Skeletal muscle tissue (tissue), 4 donors: ENCODE measurements around the gene UNC13C. TPM values are rescaled to one million over a fixed set of nuclear protein-coding genes. Genes with fewer than 3 reads are reported as not detected.

ENCODE experiments used
- H3K27ac ChIP-seq: one replicate; pipeline ENCODE4 v1.7.0; 2013; ENCODE audit warnings: mild to moderate bottlenecking, low read depth, low read length, inconsistent platforms
- H3K27me3 ChIP-seq, 3 donors: one replicate each; pipeline ENCODE4 v1.7.0; 2013; ENCODE audit warnings: low read length in 3 of 3; ENCODE audit not compliant: control insufficient read depth in 3 of 3, insufficient read depth in 3 of 3
- H3K36me3 ChIP-seq, 3 donors: one replicate each; pipeline ENCODE4 v1.7.0; 2013; ENCODE audit warnings: low read length in 3 of 3; ENCODE audit not compliant: control insufficient read depth in 3 of 3, insufficient read depth in 3 of 3
- H3K4me1 ChIP-seq, 3 donors: one replicate each; pipeline ENCODE4 v1.7.0; 2013; ENCODE audit warnings: low read length in 3 of 3, mild to moderate bottlenecking in 3 of 3; ENCODE audit not compliant: control insufficient read depth in 3 of 3, insufficient read depth in 3 of 3
- H3K4me3 ChIP-seq, 3 donors: one replicate each; pipeline ENCODE4 v1.7.0; 2013; ENCODE audit warnings: low read length in 3 of 3
- H3K9ac ChIP-seq, 3 donors: one replicate each; pipeline ENCODE4 v1.7.0; 2013; ENCODE audit warnings: low read length in 3 of 3, mild to moderate bottlenecking in 3 of 3, moderate library complexity in 2 of 3, low read depth in 1 of 3
- H3K9me3 ChIP-seq, 3 donors: one replicate each; pipeline ENCODE4 v1.7.0; 2013; ENCODE audit warnings: low read length in 3 of 3; ENCODE audit not compliant: control insufficient read depth in 3 of 3
- total RNA-seq: library from RNA; depleted of rRNA; stranded (reverse); fragments of >200 nt; gene quantifications from one replicate; pipeline ENCODE4 v1.2.3, GENCODE V29; 2014
- donor health status: Osteomylitis.

The UNC13C gene
- total RNA-seq, 1 donor from 2014 or later = 3.1 TPM

DNA sequence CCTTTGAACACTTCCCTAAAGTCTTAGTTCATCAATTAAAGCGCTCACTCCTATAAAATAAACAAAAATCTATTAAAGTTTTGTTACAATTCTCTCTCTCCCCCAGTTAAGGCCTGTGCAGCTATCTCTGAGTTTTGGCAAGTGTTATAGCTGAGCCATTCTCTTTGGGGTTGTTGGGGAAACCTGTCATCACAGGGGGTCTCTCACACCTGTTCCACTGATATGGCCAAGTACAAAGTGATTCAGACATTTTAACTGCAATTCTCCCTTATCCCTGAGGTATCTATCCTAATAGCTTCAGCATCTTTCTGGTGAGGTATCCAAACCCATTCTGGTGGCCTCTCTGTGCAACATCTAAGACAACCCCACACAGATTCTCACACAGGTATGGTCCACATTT lies 116.4 kb downstream of the UNC13C start:
- no peak overlapping the region for H3K4me3 ChIP-seq
- H3K27me3 ChIP-seq = no peaks in the 10 kb centered on the region
- no peaks in the 10 kb centered on the region for H3K9me3 ChIP-seq
- H3K4me1 ChIP-seq = no peaks in the 10 kb centered on the region
- H3K36me3 ChIP-seq = no peaks in the 10 kb centered on the region
- no peak overlapping the region for H3K27ac ChIP-seq
- H3K9ac ChIP-seq = no peak overlapping the region

DNA sequence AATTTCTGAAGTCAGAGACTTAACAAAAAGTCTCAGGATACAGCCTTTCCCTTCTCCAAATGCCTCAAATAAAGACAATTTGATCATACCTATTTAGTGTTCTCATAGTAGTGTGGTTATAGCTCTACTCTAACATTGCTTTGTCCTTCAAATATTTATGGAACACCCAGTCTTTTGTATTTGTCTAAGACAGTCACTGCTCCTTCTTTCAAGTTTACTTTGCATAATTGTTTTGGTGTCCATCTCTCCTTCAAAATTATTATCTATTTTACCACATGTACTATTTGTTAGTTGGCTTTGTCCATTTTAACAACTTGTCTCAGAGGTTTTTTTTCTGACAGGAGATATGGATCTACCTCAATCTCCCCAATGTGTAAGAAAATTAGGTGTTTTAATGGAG lies 118.8 kb downstream of the UNC13C start:
- H3K9ac ChIP-seq = no peak overlapping the region
- H3K4me3 ChIP-seq = no peak overlapping the region
- H3K36me3 ChIP-seq = no peaks in the 10 kb centered on the region
- no peak overlapping the region for H3K27ac ChIP-seq
- no peaks in the 10 kb centered on the region for H3K27me3 ChIP-seq
- H3K4me1 ChIP-seq = no peaks in the 10 kb centered on the region
- H3K9me3 ChIP-seq = no peaks in the 10 kb centered on the region

DNA sequence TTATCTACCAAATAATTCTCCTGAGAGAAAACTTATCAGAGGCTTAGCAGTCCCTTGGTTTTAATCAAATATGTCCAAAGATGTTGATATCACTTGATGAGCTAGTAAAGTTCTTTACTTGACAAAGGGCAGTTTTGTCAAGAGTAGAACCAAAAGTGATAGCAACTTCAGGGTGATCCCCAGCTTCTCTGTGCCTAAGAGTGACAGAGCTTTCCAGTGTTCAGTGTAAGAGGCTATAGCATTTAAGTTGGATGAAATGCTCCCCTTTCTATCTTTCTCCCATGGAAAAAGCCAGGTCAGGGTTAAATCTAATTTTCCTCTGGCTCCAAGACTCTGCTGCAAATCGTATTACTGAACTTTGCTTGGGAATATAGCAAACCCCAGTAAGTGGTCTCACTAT lies 120.8 kb downstream of the UNC13C start:
- Histone ChIP-seq H3K4me1 (peaks cover 0 to 6% (median 0%) of the 10 kb centered on the region in 3 donors), H3K27me3 (no peaks in the 10 kb centered on the region), H3K4me3 (no peak overlapping the region), H3K9ac (no peak overlapping the region), H3K36me3 (no peaks in the 10 kb centered on the region), H3K9me3 (no peaks in the 10 kb centered on the region), H3K27ac (no peak overlapping the region)

DNA sequence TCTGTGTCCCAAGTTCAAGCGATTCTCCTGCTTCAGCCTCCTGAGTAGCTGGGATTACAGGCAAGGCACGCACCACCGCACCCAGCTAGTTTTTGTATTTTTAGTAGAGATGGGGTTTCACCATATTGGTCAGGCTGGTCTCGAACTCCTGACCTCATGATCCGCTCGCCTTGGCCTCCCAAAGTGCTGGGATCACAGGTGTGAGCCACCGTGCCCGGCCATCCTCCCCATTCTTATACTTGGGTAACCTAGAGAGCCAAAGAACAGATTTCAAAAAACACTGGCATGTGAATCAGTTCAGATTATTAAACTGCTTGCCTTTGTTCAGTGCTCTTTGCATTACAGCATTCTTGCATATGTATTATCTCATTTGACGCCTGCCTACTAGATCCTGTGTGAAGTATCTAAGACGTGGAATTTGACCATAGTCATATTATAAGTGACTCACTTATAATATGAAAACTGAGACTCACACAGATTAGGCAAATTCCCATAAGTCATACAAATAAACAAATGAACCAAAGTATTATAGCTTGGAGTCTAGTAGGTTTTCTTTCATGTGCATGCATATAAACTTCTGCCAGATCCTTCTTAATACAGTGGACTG lies 123.5 kb downstream of the UNC13C start:
- Histone ChIP-seq H3K4me1 (peaks cover 0 to 6% (median 0%) of the 10 kb centered on the region in 3 donors), H3K27me3 (no peaks in the 10 kb centered on the region), H3K27ac (no peak overlapping the region), H3K9ac (no peak overlapping the region), H3K36me3 (no peaks in the 10 kb centered on the region), H3K4me3 (no peak overlapping the region), H3K9me3 (no peaks in the 10 kb centered on the region)

DNA sequence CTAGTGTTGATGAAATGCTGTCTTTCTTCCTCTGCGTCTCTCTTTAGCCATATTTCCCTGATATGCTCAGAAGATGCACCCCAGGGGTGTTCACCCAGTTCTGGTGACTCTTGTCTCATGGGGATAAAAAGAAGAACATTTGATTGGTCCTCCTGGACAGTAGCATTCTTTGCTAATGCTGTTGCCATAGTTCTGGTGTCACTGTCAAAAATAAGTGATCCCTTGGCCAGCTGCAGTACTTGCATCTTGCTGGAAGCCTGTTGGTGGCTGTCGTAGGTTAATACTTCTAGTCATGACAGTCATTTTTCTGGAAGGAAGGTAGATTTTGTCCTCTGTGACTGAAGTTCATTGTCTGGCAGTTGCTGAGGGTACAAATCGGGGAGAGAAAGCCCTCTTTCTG lies 124.5 kb downstream of the UNC13C start:
- Histone ChIP-seq H3K4me1 (peaks cover 0 to 6% (median 0%) of the 10 kb centered on the region in 3 donors), H3K9me3 (no peaks in the 10 kb centered on the region), H3K4me3 (no peak overlapping the region), H3K9ac (no peak overlapping the region), H3K27me3 (no peaks in the 10 kb centered on the region), H3K27ac (no peak overlapping the region), H3K36me3 (no peaks in the 10 kb centered on the region)

DNA sequence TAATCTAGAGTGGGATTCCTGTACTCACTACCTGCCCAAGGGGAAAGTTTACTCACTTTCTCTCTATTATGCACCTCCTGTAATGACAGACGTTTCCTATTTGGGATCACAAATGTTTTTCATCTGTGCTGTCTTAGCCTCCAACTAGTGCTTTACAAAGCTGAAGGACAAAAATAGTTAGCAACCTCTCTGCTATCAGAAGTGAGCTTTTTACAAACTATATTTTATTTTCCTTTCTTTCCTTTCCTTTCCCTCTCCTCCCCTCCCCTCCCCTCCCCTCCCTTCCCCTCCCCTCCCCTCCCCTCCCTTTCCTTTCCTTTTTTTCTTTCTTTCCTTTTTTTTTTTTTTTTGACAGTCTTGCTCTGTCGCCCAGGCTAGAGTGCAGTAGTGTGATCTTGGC lies 130.8 kb downstream of the UNC13C start:
- Histone ChIP-seq H3K4me1 (no peaks in the 10 kb centered on the region), H3K9ac (no peak overlapping the region), H3K9me3 (no peaks in the 10 kb centered on the region), H3K27me3 (no peaks in the 10 kb centered on the region), H3K4me3 (no peak overlapping the region), H3K27ac (no peak overlapping the region), H3K36me3 (no peaks in the 10 kb centered on the region)

DNA sequence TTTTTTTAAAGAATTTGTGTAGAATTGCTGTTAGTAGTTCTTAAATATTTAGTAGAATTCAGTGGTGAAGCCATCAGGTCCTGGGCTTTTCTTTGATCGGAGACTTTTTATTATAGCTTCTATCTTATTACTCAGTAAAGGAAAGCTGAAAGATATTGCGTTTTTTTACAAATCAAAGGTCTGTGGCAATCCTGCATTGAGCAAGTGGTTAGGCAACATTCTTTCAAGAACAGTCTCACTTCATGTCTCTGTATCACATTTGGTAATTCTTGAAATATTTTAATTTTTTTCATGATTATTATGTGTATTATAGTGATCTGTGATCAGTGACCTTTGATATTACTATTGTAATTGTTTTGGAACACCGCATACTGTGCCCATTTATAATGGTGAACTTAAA lies 140.8 kb downstream of the UNC13C start:
- H3K36me3 ChIP-seq = no peaks in the 10 kb centered on the region

DNA sequence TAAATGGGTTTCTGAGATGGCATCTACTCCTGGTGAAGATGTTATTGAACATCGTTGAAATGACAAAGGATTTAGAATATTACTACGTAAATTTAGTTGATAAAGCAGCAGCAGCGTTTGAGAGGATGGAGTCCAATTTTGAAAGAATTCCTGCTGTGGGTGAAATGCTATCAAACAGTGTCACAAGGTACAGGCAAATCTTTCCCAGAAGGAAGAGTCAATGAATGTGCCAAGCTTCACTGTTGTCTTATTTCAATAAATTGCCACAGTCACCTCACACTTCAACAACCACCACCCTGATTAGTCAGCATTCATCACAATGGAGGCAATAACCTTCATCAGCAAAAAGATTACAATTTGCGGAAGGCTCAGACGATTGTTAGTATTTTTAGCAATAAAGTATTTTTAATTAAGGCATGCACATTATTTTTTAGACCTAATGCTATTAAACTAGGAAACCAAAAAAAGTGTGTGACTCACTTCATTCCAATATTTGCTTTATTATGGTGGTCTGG lies 142.8 kb downstream of the UNC13C start:
- H3K4me1 ChIP-seq = no peaks in the 10 kb centered on the region
- no peak overlapping the region for H3K27ac ChIP-seq
- no peaks in the 10 kb centered on the region for H3K36me3 ChIP-seq
- H3K9me3 ChIP-seq = no peaks in the 10 kb centered on the region
- H3K4me3 ChIP-seq = no peak overlapping the region
- H3K9ac ChIP-seq = no peak overlapping the region
- H3K27me3 ChIP-seq = no peaks in the 10 kb centered on the region

More for the DNA sequence above, 140.8 kb downstream of the UNC13C start:
- Histone ChIP-seq H3K9me3 (no peaks in the 10 kb centered on the region), H3K4me1 (no peaks in the 10 kb centered on the region), H3K4me3 (no peak overlapping the region), H3K27me3 (no peaks in the 10 kb centered on the region), H3K27ac (no peak overlapping the region), H3K9ac (no peak overlapping the region)

DNA sequence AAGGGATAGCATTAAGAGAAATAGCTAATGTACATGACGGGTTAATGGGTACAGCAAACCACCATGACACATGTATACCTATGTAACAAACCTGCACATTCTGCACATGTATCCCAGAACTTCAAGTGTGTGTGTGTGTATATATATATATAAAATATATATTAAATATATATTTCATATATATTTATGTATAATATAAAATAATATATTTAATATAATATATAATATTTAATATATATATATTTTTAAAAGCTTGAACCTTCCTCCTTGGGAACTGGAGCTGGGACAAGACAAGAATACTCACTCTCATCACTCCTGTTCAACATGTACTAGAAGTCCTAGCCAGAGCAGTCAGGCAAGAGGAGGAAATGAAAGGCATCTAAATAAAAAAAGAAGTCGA lies 149.3 kb downstream of the UNC13C start:
- H3K9ac ChIP-seq = no peak overlapping the region
- H3K36me3 ChIP-seq = no peaks in the 10 kb centered on the region
- no peaks in the 10 kb centered on the region for H3K9me3 ChIP-seq
- H3K27me3 ChIP-seq = no peaks in the 10 kb centered on the region
- H3K27ac ChIP-seq = no peak overlapping the region
- no peaks in the 10 kb centered on the region for H3K4me1 ChIP-seq
- H3K4me3 ChIP-seq = no peak overlapping the region

DNA sequence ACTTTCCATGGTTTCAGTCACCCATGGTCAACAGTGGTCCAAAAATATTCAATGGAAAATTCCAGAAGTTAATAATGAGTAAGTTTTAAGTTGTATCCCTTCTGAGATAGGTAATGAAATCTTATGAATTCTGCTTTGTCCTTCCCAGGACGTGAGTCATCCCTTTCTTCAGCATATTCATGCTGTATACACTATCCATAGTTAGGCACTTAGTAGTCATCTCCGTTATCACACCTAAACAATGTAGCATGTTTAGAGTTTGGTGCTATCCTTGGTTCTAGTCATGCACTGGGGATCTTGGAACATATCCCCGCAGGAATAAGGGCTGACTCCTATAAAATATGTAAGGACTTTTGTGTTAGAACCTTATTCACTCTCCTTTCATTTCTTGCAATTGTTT lies 153.2 kb downstream of the UNC13C start:
- no peak overlapping the region for H3K9ac ChIP-seq
- H3K4me1 ChIP-seq = no peaks in the 10 kb centered on the region
- H3K27me3 ChIP-seq = no peaks in the 10 kb centered on the region
- no peak overlapping the region for H3K4me3 ChIP-seq
- H3K27ac ChIP-seq = no peak overlapping the region
- H3K36me3 ChIP-seq = no peaks in the 10 kb centered on the region
- no peaks in the 10 kb centered on the region for H3K9me3 ChIP-seq
